Ishikawa (cell line): Measurements from ENCODE around the gene MFN2.

Experiments used
- EGR1 ChIP-seq: IDR thresholded peaks from 2 replicates; pipeline ENCODE4 v1.6.1; 2012
- EP300 ChIP-seq: IDR thresholded peaks from 2 replicates; pipeline ENCODE4 v1.6.1; 2012; ENCODE audit warnings: borderline replicate concordance
- MAX ChIP-seq: IDR thresholded peaks from 2 replicates; pipeline ENCODE4 v1.6.1; 2012
- RAD21 ChIP-seq: IDR thresholded peaks from 2 replicates; pipeline ENCODE4 v1.6.1; 2012; ENCODE audit warnings: low read depth
- REST ChIP-seq: IDR thresholded peaks from 2 replicates; pipeline ENCODE4 v1.6.1; 2012; ENCODE audit warnings: low read depth, mild to moderate bottlenecking
- TAF1 ChIP-seq: IDR thresholded peaks from 2 replicates; pipeline ENCODE4 v1.6.1; 2012; ENCODE audit warnings: low read depth, mild to moderate bottlenecking
- TCF12 ChIP-seq: IDR thresholded peaks from 2 replicates; pipeline ENCODE4 v1.6.1; 2012; ENCODE audit warnings: low read depth
- USF1 ChIP-seq: IDR thresholded peaks from 2 replicates; pipeline ENCODE4 v1.6.1; 2012
- YY1 ChIP-seq: IDR thresholded peaks from 2 replicates; pipeline ENCODE4 v1.6.1; 2012; ENCODE audit warnings: low read depth

GRCh38 chr1:11970441-11971185 lies 9.6 kb upstream of the MFN2 start:
- TF ChIP-seq TAF1, result no peak
- TF ChIP-seq RAD21, result no peak
- TF ChIP-seq EP300, result no peak
- no peak for TF ChIP-seq USF1
- TF ChIP-seq EGR1, result no peak
- no peak for TF ChIP-seq YY1
- TF ChIP-seq MAX, result no peak
- TF ChIP-seq REST, result no peak
- TF ChIP-seq TCF12, result no peak
